ENCODE results near the gene HIVEP2.

HIVEP2 gene

GRCh38 chr6:142725024-142725770 lies 219.8 kb downstream of the HIVEP2 start:
- DNase-seq = no peak

- no peak for DNase-seq
These were observed 222.1 kb downstream of the HIVEP2 start for GRCh38 chr6:142722841-142723240.

- no peak for DNase-seq
These were observed 223.0 kb downstream of the HIVEP2 start for GRCh38 chr6:142722012-142722411.

GRCh38 chr6:142721215-142721920 lies 223.6 kb downstream of the HIVEP2 start:
- no peak for DNase-seq

GRCh38 chr6:142718667-142719191 lies 226.2 kb downstream of the HIVEP2 start:
- DNase-seq = no peak

- no peak for DNase-seq
These were observed 228.9 kb downstream of the HIVEP2 start for GRCh38 chr6:142716097-142716496.

GRCh38 chr6:142714951-142715785 lies 229.8 kb downstream of the HIVEP2 start:
- no peak for DNase-seq

- DNase-seq = no peak
These were observed 231.0 kb downstream of the HIVEP2 start for GRCh38 chr6:142713959-142714358.

GRCh38 chr6:142712231-142712630 lies 232.7 kb downstream of the HIVEP2 start:
- no peak for DNase-seq

- no peak for DNase-seq
These were observed 236.3 kb downstream of the HIVEP2 start for GRCh38 chr6:142708651-142709050.

- no peak for DNase-seq
These were observed 237.7 kb downstream of the HIVEP2 start for GRCh38 chr6:142707255-142707654.

- DNase-seq = no peak
These were observed 238.8 kb downstream of the HIVEP2 start for GRCh38 chr6:142706210-142706609.

GRCh38 chr6:142705054-142705453 lies 239.9 kb downstream of the HIVEP2 start:
- no peak for DNase-seq

- DNase-seq = no peak
These were observed 242.2 kb downstream of the HIVEP2 start for GRCh38 chr6:142702501-142703460.

Measured in activated naive CD4-positive, alpha-beta T cell treated with anti-CD3 and anti-CD28 coated beads, Interleukin-2, amount 50 U/mL, for 16 hours (primary cell).